Amniotic epithelial cell (primary cell): Measurements from ENCODE around the gene ZBTB22.
"Not testable (repeated sequence)": the region's sequence is repeated elsewhere in the genome, so short reads cannot be mapped to it uniquely, and the experiment has no call there.

Experiments used
- DNase-seq: peaks from one replicate; pipeline ENCODE4 v3.0.0-alpha.2; 2010; ENCODE audit warnings: low read depth

The ZBTB22 gene

GRCh38 chr6:33298773-33299236, 18.7 kb downstream of the ZBTB22 start, which contains the start of gene RGL2:
RGL2 (minus strand) TSS chr6:33298942; CDS start chr6:33298610, 332 bp downstream.
- peak; percentile 48 for DNase-seq

DNA sequence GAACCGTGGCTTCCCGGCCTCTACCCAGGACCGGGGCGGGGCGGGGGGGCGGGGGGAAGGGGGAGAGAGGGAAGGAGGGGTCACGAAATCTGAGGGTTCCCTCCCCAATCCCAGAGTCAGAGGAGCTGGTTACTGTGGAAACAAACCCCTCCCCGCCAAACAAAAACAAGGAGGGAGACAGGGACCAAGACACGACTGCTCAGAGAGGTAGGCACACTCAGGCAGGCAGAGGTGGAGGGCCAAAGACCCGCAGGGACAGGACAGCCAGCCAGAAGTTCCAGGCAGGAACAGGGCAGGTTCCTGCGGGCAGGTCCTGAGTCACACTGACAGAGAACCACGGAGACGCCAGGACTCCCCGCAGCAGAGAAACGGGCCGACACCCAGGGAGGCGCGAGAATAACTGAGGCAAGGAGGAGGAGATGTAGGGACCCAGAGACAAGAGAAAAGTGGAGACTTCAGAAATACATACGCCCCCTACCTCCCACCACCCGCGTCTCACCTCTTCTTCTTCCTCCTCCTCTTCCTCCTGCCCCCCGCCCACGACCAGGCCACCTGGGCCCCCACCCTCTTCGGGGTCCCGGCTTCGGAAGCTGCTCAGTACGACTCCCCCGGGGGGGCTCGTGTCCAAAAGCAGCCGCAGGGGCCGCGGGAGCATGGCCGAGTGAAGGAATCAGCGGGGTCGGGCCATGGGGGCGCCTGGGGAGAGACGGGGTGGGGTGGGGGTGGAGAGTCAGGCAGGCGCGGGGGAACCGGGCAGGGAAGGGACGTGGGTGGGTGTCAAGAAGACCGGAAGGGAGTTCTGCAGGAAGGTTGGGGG, 19.4 kb downstream of the ZBTB22 start:
- DNase-seq: peak; percentile 80

GRCh38 chr6:33297406-33297955, 20.1 kb downstream of the ZBTB22 start:
- no peak for DNase-seq

- DNase-seq: no peak
Measured at GRCh38 chr6:33296797-33297405, 20.6 kb downstream of the ZBTB22 start.

DNA sequence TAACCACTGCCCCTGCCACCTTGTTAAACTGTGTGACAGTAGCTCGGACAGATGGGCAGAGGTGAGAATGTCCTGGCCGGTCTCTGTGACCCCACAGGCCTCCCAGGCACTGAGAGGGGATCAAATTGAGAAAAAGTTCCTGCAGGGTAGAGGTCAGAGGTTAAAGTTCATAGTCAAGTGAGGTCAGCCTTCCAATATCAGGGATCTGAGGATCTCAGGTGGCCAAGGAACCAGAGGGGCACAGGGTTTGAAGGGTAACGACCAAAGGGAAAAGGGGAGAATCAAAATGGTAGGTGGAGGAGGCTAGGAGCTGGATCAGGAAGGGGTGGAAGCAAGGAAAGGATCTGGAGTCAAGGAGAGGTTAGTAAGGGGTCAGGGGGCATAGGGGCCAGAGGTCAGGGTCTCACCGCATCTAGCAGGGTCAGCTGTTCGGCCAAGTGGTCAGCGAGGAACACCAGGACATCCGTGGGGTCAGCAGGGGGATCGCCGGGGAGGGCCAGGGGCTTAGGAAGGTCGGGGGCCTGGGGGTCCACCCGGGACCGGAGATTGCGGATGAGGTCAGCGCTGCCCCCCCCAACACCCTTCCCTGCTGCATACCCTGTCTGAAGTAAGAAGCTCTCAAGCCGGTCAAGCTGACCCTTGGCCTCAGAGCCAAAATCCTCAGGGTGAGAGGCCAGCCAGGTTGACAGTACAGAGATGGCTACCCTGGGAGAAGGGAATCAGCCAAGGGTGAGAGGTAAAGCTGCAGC, 21.7 kb downstream of the ZBTB22 start:
- DNase-seq: no peak

- no peak for DNase-seq
Measured at GRCh38 chr6:33294086-33294823, 23.3 kb downstream of the ZBTB22 start.

DNA sequence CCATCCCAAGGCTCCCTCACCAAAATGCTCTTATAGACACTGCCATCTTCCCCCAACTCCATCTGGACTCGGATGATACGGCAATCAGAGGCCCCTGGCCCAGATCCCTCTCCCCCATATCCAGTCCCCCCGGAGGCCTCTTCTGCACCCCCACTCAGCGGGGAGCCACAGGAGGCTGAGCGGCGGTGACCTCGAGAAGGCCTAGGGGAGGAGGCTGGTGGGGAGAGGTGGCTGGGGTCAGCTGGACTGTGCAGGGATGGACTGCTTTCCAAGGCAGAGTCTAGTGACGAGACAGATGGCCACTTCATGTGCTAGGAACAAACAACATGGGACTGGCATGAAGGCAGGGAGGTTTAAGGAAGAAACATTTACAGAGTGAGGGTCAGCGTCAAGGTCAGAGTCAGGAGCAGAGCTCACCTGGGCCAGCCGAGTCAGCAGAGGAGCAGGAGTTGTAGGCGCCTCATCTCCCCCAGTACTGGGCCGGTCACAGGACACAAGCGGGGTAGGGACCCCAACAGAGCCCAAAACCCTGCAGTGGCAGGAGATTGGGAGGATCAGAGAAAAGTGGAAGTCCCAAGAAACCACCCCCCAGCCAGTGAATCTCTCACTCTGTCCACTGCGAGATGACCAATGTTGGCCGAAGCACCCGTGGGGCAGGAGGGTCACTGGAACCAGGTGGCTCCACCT, 24.4 kb downstream of the ZBTB22 start:
- DNase-seq: no peak

DNA sequence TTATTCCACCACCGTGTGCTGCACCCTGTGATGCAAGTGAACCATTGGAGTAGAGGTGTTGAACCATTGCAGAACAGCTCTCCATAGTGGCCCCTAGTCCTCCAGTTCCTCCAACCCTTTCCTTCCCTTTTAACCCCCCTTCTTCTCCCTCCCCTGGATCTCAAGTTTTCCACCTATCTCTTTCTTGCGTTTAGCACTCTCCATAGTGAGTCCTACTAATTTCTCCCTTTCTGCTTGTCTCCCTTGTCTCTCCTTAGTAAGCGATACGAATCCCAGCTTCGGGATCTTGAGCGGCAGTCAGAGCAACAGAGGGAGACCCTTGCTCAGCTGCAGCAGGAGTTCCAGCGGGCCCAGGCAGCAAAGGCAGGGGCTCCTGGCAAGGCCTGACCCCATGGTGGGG, 27.1 kb downstream of the ZBTB22 start:
- no peak for DNase-seq

DNA sequence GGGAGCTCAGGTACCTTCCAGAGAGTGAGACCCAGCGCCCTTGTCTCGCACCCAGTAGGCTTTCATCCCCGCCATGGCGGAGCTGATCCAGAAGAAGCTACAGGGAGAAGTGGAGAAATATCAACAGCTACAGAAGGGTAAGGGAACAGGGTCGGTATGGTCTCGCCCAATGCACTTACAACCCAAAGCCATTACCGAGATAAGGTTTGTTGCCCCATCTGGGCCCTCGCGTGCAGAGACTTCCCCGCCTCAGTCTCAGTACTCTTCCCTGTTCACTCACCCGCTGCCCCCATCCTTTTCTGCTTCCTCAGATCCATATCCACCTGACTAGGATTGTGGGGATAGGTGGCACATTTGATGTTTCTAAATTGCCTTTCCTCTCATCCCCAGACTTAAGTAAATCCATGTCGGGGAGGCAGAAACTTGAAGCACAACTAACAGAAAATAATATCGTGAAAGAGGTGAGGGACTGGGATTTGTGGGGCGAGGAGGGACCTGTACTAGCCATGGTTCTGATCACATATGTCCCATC, 27.7 kb downstream of the ZBTB22 start:
- peak; percentile 33 for DNase-seq

GRCh38 chr6:33288921-33289783, 28.4 kb downstream of the ZBTB22 start, which contains the start of the genes PFDN6 and WDR46:
PFDN6 (plus strand) TSS chr6:33289601; CDS start chr6:33289857, 256 bp downstream.
WDR46 (minus strand) TSS chr6:33289239; CDS start chr6:33289170, 69 bp downstream.
- peak; percentile 88 for DNase-seq

DNA sequence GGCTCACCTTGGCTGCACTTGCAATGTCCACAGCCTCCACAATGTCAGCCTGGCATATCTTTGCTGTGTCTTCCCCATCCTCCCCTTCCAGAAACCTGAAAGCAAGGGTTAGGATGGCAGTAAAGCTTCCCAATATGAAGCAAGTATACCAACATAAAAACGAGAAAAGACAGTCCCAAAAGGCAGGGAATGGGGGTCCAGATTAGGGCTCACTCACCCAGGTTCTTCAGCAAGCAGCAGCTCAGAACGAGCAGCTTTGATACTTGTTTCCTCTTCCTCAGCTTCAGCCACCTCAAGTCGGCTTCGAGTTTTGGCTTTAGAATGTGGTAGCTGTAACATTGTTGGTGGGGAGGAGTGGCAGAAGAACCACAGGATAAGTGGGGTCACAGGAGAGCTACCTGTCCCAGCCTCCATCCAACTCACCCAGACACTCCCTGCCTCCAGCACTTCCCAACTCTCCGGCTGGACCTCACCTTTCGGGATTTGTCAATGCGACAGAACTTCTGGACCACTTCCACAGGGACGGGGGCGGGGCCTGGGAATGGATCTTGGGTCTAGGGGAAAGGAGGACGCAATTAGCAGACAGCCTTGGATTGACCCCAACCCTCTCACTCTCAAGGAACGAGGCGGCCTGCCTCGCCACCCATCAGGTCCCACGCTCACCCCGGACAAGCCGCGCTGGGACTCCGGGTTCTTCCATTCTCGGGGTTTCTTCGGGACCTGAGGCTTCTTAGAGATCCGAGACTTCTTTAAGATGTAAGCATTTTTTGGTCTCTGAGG, 29.2 kb downstream of the ZBTB22 start:
- DNase-seq: no peak

- DNase-seq: no peak
Measured at GRCh38 chr6:33286946-33287914, 30.3 kb downstream of the ZBTB22 start.

DNA sequence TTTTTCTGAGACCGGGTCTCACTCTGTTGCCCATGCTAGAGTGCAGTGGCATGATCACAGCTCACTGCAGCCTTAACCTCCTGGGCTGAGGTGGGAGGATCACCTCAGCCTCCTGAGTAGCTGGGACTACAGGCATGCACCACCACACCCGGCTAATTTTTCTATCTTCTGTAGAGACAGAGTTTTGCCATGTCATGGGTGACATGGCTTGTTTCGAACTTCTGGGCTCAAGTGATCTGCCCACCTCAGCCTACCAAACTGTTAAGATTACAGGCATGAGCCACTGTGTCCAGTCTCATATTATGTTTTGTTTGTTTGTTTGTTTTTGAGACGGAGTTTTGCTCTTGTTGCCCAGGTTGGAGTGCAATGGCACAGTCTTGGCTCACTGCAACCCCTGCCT, 32.3 kb downstream of the ZBTB22 start:
- DNase-seq: not testable (repeated sequence)

DNA sequence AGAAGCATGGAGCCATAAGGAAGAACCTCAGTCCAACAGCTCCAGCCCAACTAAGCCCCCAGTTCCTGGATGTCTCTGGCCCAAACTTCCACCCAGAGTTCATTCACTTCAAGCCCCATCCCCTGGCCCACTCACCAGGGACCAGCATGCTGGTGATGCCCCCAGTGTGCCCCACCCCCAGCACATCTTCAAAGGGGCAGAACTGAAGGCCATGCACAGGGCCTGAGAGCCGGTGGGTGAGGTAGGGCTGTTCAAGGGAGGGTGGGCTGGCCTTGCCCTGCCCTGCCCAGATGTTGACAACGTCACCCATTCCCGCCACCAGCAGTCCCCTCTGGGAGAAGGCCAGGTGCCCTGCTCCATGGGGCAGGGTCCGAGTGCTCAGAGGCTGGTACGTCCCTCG, 37.0 kb downstream of the ZBTB22 start:
- no peak for DNase-seq

- DNase-seq: peak; percentile 58
Measured at GRCh38 chr6:33279971-33280511, 37.5 kb downstream of the ZBTB22 start.

DNA sequence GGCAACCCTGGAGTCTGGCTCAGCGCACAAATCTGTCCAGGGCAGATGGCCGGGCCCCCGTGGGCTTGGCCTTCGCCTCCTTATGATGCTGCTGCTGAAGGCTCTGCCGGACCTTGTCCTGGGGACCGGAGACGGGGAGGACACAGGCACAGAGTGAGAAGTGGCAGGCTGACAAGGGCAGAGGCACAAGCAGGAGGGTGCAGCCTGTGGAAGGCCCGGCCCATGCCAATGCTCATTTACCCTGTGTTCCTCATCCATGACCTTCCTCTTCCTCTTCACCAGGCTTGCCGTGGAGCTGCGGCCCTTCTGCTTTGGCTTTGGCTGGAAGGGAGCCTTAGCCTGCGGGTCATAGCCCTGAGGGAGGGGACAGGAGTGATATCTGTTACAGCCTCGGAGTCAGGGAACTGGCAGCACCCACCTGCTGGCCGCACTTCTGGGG, 38.3 kb downstream of the ZBTB22 start:
- DNase-seq: no peak

- DNase-seq: no peak
Measured at GRCh38 chr6:33278810-33279209, 38.7 kb downstream of the ZBTB22 start.
